IMR-90 (cell line): ENCODE results near the gene NPTN. TPM values are rescaled to one million over a fixed set of nuclear protein-coding genes. Genes with fewer than 3 reads are reported as not detected.

Source experiments
- ATAC-seq: fragments of 200-7000 bp; cut with Tn5 transposase; 2 replicates; pipeline ENCODE4 v1.9.1; 2020; ENCODE audit warnings: low read depth, mild to moderate bottlenecking, moderate library complexity
- BruUV-seq: library from RNA; stranded (reverse); fragments of 400-500 nt; replicated peaks from 2 replicates; lab custom pipeline; 2021; lab: Mats Ljungman, UMichigan
- CTCF ChIA-PET: fragments of 300-600 bp; formaldehyde crosslinking; extraction: SDS; loops from one replicate; lab custom pipeline; 2021; ENCODE audit warnings: antibody characterized with exemption; lab: Yijun Ruan, JAX
- POLR2A ChIA-PET: fragments of 300-600 bp; sonication (Branson Sonifier 250); formaldehyde crosslinking; loops from one replicate; lab custom pipeline; 2022; ENCODE audit warnings: antibody characterized with exemption; ENCODE audit not compliant: unreplicated experiment; lab: Charles Lee
- DNase-seq: peaks from one replicate; pipeline ENCODE4 v3.0.0; 2013
- H2AFZ ChIP-seq: replicated peaks from 2 replicates; pipeline ENCODE3; 2013; ENCODE audit warnings: low read length, mild to moderate bottlenecking; ENCODE audit not compliant: poor library complexity
- H2AK5ac ChIP-seq: 2 replicates; pipeline ENCODE4 v1.6.1; 2013; ENCODE audit warnings: low read depth, low read length, inconsistent platforms
- H2AK9ac ChIP-seq: replicated peaks from 2 replicates; pipeline ENCODE3; 2013; ENCODE audit warnings: mild to moderate bottlenecking, low read depth, low read length, moderate library complexity; ENCODE audit not compliant: poor library complexity
- H2BK120ac ChIP-seq: 2 replicates; pipeline ENCODE4 v1.6.1; 2013; ENCODE audit warnings: low read depth, low read length, inconsistent platforms
- H2BK15ac ChIP-seq: 3 replicates; pipeline ENCODE4 v1.6.1; 2013; ENCODE audit warnings: low read depth, low read length, inconsistent platforms
- H2BK20ac ChIP-seq: 2 replicates; pipeline ENCODE4 v1.6.1; 2013; ENCODE audit warnings: low read depth, mild to moderate bottlenecking, inconsistent platforms, low read length, moderate library complexity
- H2BK5ac ChIP-seq: 2 replicates; pipeline ENCODE4 v1.6.1; 2013; ENCODE audit warnings: mild to moderate bottlenecking, low read depth, low read length, inconsistent platforms; ENCODE audit not compliant: poor library complexity, severe bottlenecking
- H3K14ac ChIP-seq: replicated peaks from 2 replicates; pipeline ENCODE4 v1.6.1; 2013; ENCODE audit warnings: low read depth, low read length, inconsistent platforms
- H3K18ac ChIP-seq: 2 replicates; pipeline ENCODE4 v1.6.1; 2013; ENCODE audit warnings: low read depth, low read length, control low read depth
- H3K23ac ChIP-seq: 2 replicates; pipeline ENCODE4 v1.6.1; 2013; ENCODE audit warnings: low read depth, low read length, inconsistent platforms
- H3K27ac ChIP-seq: 2 replicates; pipeline ENCODE4 v1.5.1; 2013; ENCODE audit warnings: mild to moderate bottlenecking, control low read depth, low read length; ENCODE audit not compliant: insufficient read depth
- H3K27me3 ChIP-seq: 2 replicates; pipeline ENCODE4 v1.6.1; 2013; ENCODE audit warnings: low read length; ENCODE audit not compliant: control insufficient read depth, insufficient read depth
- H3K36me3 ChIP-seq: 2 replicates; pipeline ENCODE4 v1.6.1; 2013; ENCODE audit warnings: low read length, mixed read lengths; ENCODE audit not compliant: control insufficient read depth, insufficient read depth
- H3K4ac ChIP-seq: 2 replicates; pipeline ENCODE4 v1.6.1; 2013; ENCODE audit warnings: low read depth, low read length, inconsistent platforms
- H3K4me1 ChIP-seq: 2 replicates; pipeline ENCODE4 v1.6.1; 2013; ENCODE audit warnings: low read length, mixed read lengths; ENCODE audit not compliant: control insufficient read depth, insufficient read depth
- H3K4me2 ChIP-seq: 2 replicates; pipeline ENCODE4 v1.6.1; 2013; ENCODE audit warnings: low read depth, mild to moderate bottlenecking, control low read depth, low read length, moderate library complexity
- H3K4me3 ChIP-seq: 2 replicates; pipeline ENCODE4 v1.5.1; 2013; ENCODE audit warnings: low read depth, mild to moderate bottlenecking, control low read depth, low read length, moderate library complexity; ENCODE audit not compliant: insufficient read depth
- H3K56ac ChIP-seq: 2 replicates; pipeline ENCODE4 v1.6.1; 2013; ENCODE audit warnings: low read length, inconsistent platforms; ENCODE audit not compliant: insufficient read depth; ENCODE audit errors: extremely low read depth
- H3K79me1 ChIP-seq, 2 experiments: 2 replicates each; pipeline ENCODE4 v1.6.1; 2013; ENCODE audit warnings: low read length in 2 of 2, inconsistent platforms in 1 of 2, low read depth in 1 of 2
- H3K9ac ChIP-seq: 2 replicates; pipeline ENCODE4 v1.6.1; 2013; ENCODE audit warnings: low read depth, low read length, control low read depth
- H3K9me1 ChIP-seq: 2 replicates; pipeline ENCODE4 v1.6.1; 2013; ENCODE audit warnings: low read length, inconsistent platforms; ENCODE audit not compliant: insufficient read depth
- H3K9me3 ChIP-seq: 2 replicates; pipeline ENCODE4 v1.6.1; 2013; ENCODE audit warnings: low read length; ENCODE audit not compliant: control insufficient read depth, insufficient read depth
- H4K20me1 ChIP-seq: 2 replicates; pipeline ENCODE4 v1.6.1; 2013; ENCODE audit warnings: low read length, inconsistent platforms; ENCODE audit not compliant: insufficient read depth
- H4K5ac ChIP-seq: 2 replicates; pipeline ENCODE4 v1.6.1; 2013; ENCODE audit warnings: mild to moderate bottlenecking, low read depth, low read length, control low read depth
- H4K8ac ChIP-seq, 2 experiments: 2 replicates each; pipeline ENCODE4 v1.6.1; 2013; ENCODE audit warnings: low read depth in 2 of 2, low read length in 2 of 2, control low read depth in 1 of 2, inconsistent platforms in 1 of 2
- H4K91ac ChIP-seq: 2 replicates; pipeline ENCODE4 v1.6.1; 2013; ENCODE audit warnings: low read depth, low read length, inconsistent platforms; ENCODE audit not compliant: insufficient read depth
- BHLHE40 ChIP-seq: fragments of 150-350 bp; IDR thresholded peaks from 2 replicates; pipeline ENCODE4 v1.6.1; 2016; ENCODE audit warnings: mild to moderate bottlenecking, low read depth, low read length
- CEBPB ChIP-seq: IDR thresholded peaks from 2 replicates; pipeline ENCODE4 v1.6.1; 2012; ENCODE audit warnings: low read depth, low read length, improper control_type of control experiment
- CHD1 ChIP-seq: IDR thresholded peaks from 2 replicates; pipeline ENCODE4 v1.6.1; 2012; ENCODE audit warnings: low read depth, low read length, improper control_type of control experiment
- FOS ChIP-seq: fragments of 150-350 bp; IDR thresholded peaks from 2 replicates; pipeline ENCODE4 v1.6.1; 2016; ENCODE audit warnings: low read depth, low read length
- MAFK ChIP-seq: IDR thresholded peaks from 2 replicates; pipeline ENCODE4 v1.6.1; 2012; ENCODE audit warnings: low read depth, low read length, improper control_type of control experiment
- MAZ ChIP-seq: IDR thresholded peaks from 2 replicates; pipeline ENCODE4 v1.6.1; 2012; ENCODE audit warnings: low read depth, mild to moderate bottlenecking, low read length, improper control_type of control experiment, moderate library complexity, borderline replicate concordance
- MXI1 ChIP-seq: IDR thresholded peaks from 2 replicates; pipeline ENCODE4 v1.6.1; 2012; ENCODE audit warnings: low read depth, mild to moderate bottlenecking, low read length, moderate library complexity, borderline replicate concordance
- NFE2L2 ChIP-seq: fragments of 150-350 bp; IDR thresholded peaks from 2 replicates; pipeline ENCODE4 v1.6.1; 2016; ENCODE audit warnings: low read depth, mild to moderate bottlenecking, low read length
- POLR2A ChIP-seq: IDR thresholded peaks from 2 replicates; pipeline ENCODE4 v1.6.1; 2012; ENCODE audit warnings: mild to moderate bottlenecking, low read depth, low read length
- RAD21 ChIP-seq: IDR thresholded peaks from 2 replicates; pipeline ENCODE4 v1.6.1; 2012; ENCODE audit warnings: low read length, improper control_type of control experiment
- RCOR1 ChIP-seq: IDR thresholded peaks from 2 replicates; pipeline ENCODE4 v1.6.1; 2012; ENCODE audit warnings: mild to moderate bottlenecking, low read length, improper control_type of control experiment; ENCODE audit not compliant: insufficient replicate concordance
- RFX5 ChIP-seq: IDR thresholded peaks from 2 replicates; pipeline ENCODE4 v1.8.0; 2012; ENCODE audit warnings: low read depth, mild to moderate bottlenecking, low read length, moderate library complexity
- SMC3 ChIP-seq: fragments of 150-350 bp; IDR thresholded peaks from 2 replicates; pipeline ENCODE4 v1.6.1; 2016; ENCODE audit warnings: low read depth, mild to moderate bottlenecking, antibody characterized with exemption, low read length, moderate library complexity
- WGBS, 2 experiments: methylation state at CpG; one replicate each; pipeline versions ENCODE4 v1.1.5 to v1.1.7; 2013; ENCODE audit warnings: missing lambda C conversion rate in 2 of 2; ENCODE audit not compliant: insufficient read length in 1 of 2; ENCODE audit errors: extremely low coverage in 2 of 2; 5-methylcytosine and 5-hydroxymethylcytosine counted together
- dilution Hi-C: fragments of 300-500 bp; cut with HindIII; formaldehyde crosslinking; loops from one replicate; pipeline ENCODE4 v1.14.3; 2018; ENCODE audit warnings: low sequenced_read_pairs; ENCODE audit not compliant: unreplicated experiment
- in situ Hi-C: fragments of 300-500 bp; cut with MboI; formaldehyde crosslinking; loops from 3 replicates; pipeline ENCODE4 v1.14.3; 2019; ENCODE audit warnings: low sequenced_read_pairs, inconsistent platforms, mixed read lengths
- intact Hi-C: fragments of 100-400 bp; cut with micrococcal nuclease; formaldehyde crosslinking; loops from 2 replicates; pipeline ENCODE4 v1.10.0; 2022
- polyA plus RNA-seq, 3 experiments: library from polyadenylated mRNA; depleted of rRNA; stranded (reverse); fragments of >200 nt; gene quantifications; 2 replicates each; pipeline ENCODE4 v1.2.3, GENCODE V29; 2012; ENCODE audit warnings: low replicate concordance in 1 of 3
- total RNA-seq: library from RNA; depleted of rRNA; stranded (reverse); fragments of >200 nt; gene quantifications from 2 replicates; pipeline ENCODE4 v1.2.3, GENCODE V29; 2012
- TF ChIP-seq, protein P1 (sequence below): fragments of 150-350 bp; IDR thresholded peaks from 2 replicates; pipeline ENCODE4 v1.6.1; 2016; ENCODE audit warnings: low read depth, mild to moderate bottlenecking, low read length, moderate library complexity, borderline replicate concordance
- TF ChIP-seq, protein P2 (sequence below): conservative IDR thresholded peaks from 2 replicates; pipeline ENCODE4 v1.5.1; 2012; ENCODE audit warnings: mild to moderate bottlenecking, low read depth, low read length, improper control_type of control experiment
- TF ChIP-seq, protein P3 (sequence below): fragments of 150-350 bp; IDR thresholded peaks from 2 replicates; pipeline ENCODE4 v1.6.1; 2017; ENCODE audit warnings: mild to moderate bottlenecking, antibody characterized with exemption, low read length, low read depth

NPTN gene
- total and polyA plus RNA-seq, 2 of the 4 experiments (the other 2 are of a cell fraction) = 171 to 329 TPM

DNA sequence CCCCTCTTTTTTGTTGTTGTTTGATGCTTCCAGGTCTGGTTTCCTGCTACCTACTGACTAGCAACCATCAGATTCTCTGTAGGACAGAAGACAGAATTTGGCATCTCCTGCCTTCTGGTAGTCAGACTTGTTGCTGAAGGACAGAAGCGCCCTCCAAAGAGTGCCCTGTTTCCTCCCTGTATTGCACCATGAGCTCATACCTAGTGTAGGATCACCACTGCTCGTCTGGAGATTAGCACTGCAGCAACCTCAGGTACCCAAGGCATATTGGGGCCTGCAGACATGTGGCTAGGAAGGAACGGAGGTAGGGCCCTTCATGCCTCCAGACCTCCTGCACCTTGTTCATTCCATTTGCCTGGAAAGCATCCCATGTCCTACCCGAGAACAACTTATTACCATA is 78.1 kb downstream of the NPTN start:
- Histone ChIP-seq H3K14ac (no peak overlapping the region), H3K4me1 (no peaks in the 10 kb centered on the region; the same call in 1 of the 2 replicates), H3K18ac (no peak overlapping the region), H4K20me1 (no peaks in the 10 kb centered on the region; the same call in 1 of the 2 replicates), H2BK120ac (no peak overlapping the region), H2AK9ac (no peak overlapping the region), H3K9ac (no peak overlapping the region), H4K8ac (no peak overlapping the region), H2AFZ (no peak overlapping the region), H3K9me3 (no peaks in the 10 kb centered on the region), H3K27me3 (no peaks in the 10 kb centered on the region), H4K5ac (no peak overlapping the region), H4K91ac (no peak overlapping the region), H3K56ac (no peak overlapping the region), H2BK5ac (no peak overlapping the region), H3K4ac (no peak overlapping the region), H3K9me1 (no peaks in the 10 kb centered on the region; the same call in 1 of the 2 replicates), H3K4me2 (no peak overlapping the region), H2BK20ac (no peak overlapping the region), H3K36me3 (peaks cover 15% of the 10 kb centered on the region), H2AK5ac (no peak overlapping the region), H3K79me1 (no peaks in the 10 kb centered on the region; a peak in 1 of 4 replicates), H2BK15ac (no peak overlapping the region), H3K23ac (no peak overlapping the region), H3K4me3 (no peak overlapping the region), H3K27ac (no peak overlapping the region)
- dilution Hi-C loops = no loop called here
- ChIA-PET CTCF (interaction anchor here (1.1 to 1.4 kb wide), 2 partner anchors 79 to 81 kb away, joined by 3 read pairs; no protein-coding TSS in a partner anchor), POLR2A (no interaction called here)
- 100% methylated on average over 2 of the region's 4 CpGs; no CpG with 5 or more reads in 1 of the 2 experiments for WGBS, 2 experiments
- no TSS peak for BruUV-seq
- TF ChIP-seq RCOR1 (no peak), CEBPB (no peak), FOS (no peak), BHLHE40 (no peak), MAZ (no peak), MXI1 (no peak), CHD1 (no peak), NFE2L2 (no peak), RAD21 (no peak), SMC3 (no peak), MAFK (no peak), RFX5 (no peak), POLR2A (no peak)
- TF ChIP-seq, protein P1, sequence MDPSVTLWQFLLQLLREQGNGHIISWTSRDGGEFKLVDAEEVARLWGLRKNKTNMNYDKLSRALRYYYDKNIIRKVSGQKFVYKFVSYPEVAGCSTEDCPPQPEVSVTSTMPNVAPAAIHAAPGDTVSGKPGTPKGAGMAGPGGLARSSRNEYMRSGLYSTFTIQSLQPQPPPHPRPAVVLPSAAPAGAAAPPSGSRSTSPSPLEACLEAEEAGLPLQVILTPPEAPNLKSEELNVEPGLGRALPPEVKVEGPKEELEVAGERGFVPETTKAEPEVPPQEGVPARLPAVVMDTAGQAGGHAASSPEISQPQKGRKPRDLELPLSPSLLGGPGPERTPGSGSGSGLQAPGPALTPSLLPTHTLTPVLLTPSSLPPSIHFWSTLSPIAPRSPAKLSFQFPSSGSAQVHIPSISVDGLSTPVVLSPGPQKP = no peak
- TF ChIP-seq, protein P2, sequence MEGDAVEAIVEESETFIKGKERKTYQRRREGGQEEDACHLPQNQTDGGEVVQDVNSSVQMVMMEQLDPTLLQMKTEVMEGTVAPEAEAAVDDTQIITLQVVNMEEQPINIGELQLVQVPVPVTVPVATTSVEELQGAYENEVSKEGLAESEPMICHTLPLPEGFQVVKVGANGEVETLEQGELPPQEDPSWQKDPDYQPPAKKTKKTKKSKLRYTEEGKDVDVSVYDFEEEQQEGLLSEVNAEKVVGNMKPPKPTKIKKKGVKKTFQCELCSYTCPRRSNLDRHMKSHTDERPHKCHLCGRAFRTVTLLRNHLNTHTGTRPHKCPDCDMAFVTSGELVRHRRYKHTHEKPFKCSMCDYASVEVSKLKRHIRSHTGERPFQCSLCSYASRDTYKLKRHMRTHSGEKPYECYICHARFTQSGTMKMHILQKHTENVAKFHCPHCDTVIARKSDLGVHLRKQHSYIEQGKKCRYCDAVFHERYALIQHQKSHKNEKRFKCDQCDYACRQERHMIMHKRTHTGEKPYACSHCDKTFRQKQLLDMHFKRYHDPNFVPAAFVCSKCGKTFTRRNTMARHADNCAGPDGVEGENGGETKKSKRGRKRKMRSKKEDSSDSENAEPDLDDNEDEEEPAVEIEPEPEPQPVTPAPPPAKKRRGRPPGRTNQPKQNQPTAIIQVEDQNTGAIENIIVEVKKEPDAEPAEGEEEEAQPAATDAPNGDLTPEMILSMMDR = no peak
- TF ChIP-seq, protein P3, sequence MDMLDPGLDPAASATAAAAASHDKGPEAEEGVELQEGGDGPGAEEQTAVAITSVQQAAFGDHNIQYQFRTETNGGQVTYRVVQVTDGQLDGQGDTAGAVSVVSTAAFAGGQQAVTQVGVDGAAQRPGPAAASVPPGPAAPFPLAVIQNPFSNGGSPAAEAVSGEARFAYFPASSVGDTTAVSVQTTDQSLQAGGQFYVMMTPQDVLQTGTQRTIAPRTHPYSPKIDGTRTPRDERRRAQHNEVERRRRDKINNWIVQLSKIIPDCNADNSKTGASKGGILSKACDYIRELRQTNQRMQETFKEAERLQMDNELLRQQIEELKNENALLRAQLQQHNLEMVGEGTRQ = no peak
- ATAC-seq = no peak
- DNase-seq = no peak
- in situ Hi-C loops = loop anchor here (10.0 kb wide), 1 partner anchor 250 kb away; no protein-coding TSS in a partner anchor
- intact Hi-C loops = no loop called here
